Measurements from ENCODE around the gene TRIM47.

TRIM47 gene

GRCh38 chr17:75917917-75918445 lies 39.6 kb upstream of the TRIM47 start:
- H3K9me3 ChIP-seq: no peaks in the 10 kb centered on the region
- no peak overlapping the region for H3K27ac ChIP-seq
- H3K4me1 ChIP-seq (ENCODE audit: control insufficient read depth in 1 of 2, insufficient read depth in 1 of 2, low read depth in 1 of 2, low read length in 1 of 2): peaks cover 0 to 8% of the 10 kb centered on the region in 2 experiments
- H3K27me3 ChIP-seq: no peaks in the 10 kb centered on the region
- no peak overlapping the region for H3K4me3 ChIP-seq (ENCODE audit: low read depth in 1 of 2, low read length in 1 of 2)
- no peak for TF ChIP-seq CTCF (IDR thresholded peaks at IDR 0.05)
- H3K36me3 ChIP-seq: no peaks in the 10 kb centered on the region

GRCh38 chr17:75917141-75917916 lies 38.9 kb upstream of the TRIM47 start:
- Histone ChIP-seq H3K27ac (no peak overlapping the region), H3K4me3 (ENCODE audit: low read depth in 1 of 2, low read length in 1 of 2) (no peak overlapping the region), H3K4me1 (ENCODE audit: control insufficient read depth in 1 of 2, insufficient read depth in 1 of 2, low read depth in 1 of 2, low read length in 1 of 2) (peaks cover 0 to 8% of the 10 kb centered on the region in 2 experiments), H3K9me3 (no peaks in the 10 kb centered on the region), H3K36me3 (no peaks in the 10 kb centered on the region), H3K27me3 (no peaks in the 10 kb centered on the region)
- no peak for TF ChIP-seq CTCF (IDR thresholded peaks at IDR 0.05)

- Histone ChIP-seq H3K27me3 (no peaks in the 10 kb centered on the region), H3K4me1 (ENCODE audit: control insufficient read depth in 1 of 2, insufficient read depth in 1 of 2, low read depth in 1 of 2, low read length in 1 of 2) (peaks cover 0 to 6% of the 10 kb centered on the region in 2 experiments), H3K27ac (no peak overlapping the region), H3K36me3 (no peaks in the 10 kb centered on the region), H3K4me3 (ENCODE audit: low read depth in 1 of 2, low read length in 1 of 2) (no peak overlapping the region), H3K9me3 (no peaks in the 10 kb centered on the region)
- TF ChIP-seq CTCF (IDR thresholded peaks at IDR 0.05): no peak
Observed at GRCh38 chr17:75915268-75915667, 36.9 kb upstream of the TRIM47 start.

- Histone ChIP-seq H3K36me3 (no peaks in the 10 kb centered on the region), H3K4me3 (ENCODE audit: low read depth in 1 of 2, low read length in 1 of 2) (no peak overlapping the region), H3K27me3 (no peaks in the 10 kb centered on the region), H3K27ac (no peak overlapping the region), H3K4me1 (ENCODE audit: control insufficient read depth in 1 of 2, insufficient read depth in 1 of 2, low read depth in 1 of 2, low read length in 1 of 2) (peaks cover 0 to 5% of the 10 kb centered on the region in 2 experiments), H3K9me3 (no peaks in the 10 kb centered on the region)
- TF ChIP-seq CTCF (IDR thresholded peaks at IDR 0.05): no peak
Observed at GRCh38 chr17:75914643-75915267, 36.4 kb upstream of the TRIM47 start.

- peaks cover 0 to 5% of the 10 kb centered on the region in 2 experiments for H3K4me1 ChIP-seq (ENCODE audit: control insufficient read depth in 1 of 2, insufficient read depth in 1 of 2, low read depth in 1 of 2, low read length in 1 of 2)
- no peaks in the 10 kb centered on the region for H3K9me3 ChIP-seq
- TF ChIP-seq CTCF (IDR thresholded peaks at IDR 0.05): no peak
- no peaks in the 10 kb centered on the region for H3K36me3 ChIP-seq
- H3K4me3 ChIP-seq (ENCODE audit: low read depth in 1 of 2, low read length in 1 of 2): no peak overlapping the region
- H3K27ac ChIP-seq: no peak overlapping the region
- no peaks in the 10 kb centered on the region for H3K27me3 ChIP-seq
Observed at GRCh38 chr17:75913537-75914210, 35.3 kb upstream of the TRIM47 start.

Measured in neutrophil (primary cell).